Effector memory CD4-positive, alpha-beta T cell (primary cell): ENCODE data around the gene C1QTNF12.

ENCODE experiments used
- DNase-seq, 3 donors: peaks; one replicate each; pipeline ENCODE4 v3.0.0-alpha.2; 2020
- H3K27ac ChIP-seq: 2 replicates; pipeline ENCODE4 v1.7.0; 2013; ENCODE audit warnings: mild to moderate bottlenecking, low read length, moderate library complexity; ENCODE audit not compliant: insufficient read depth, poor library complexity, severe bottlenecking
- H3K27me3 ChIP-seq: replicated peaks from 2 replicates; pipeline ENCODE4 v1.7.0; 2013; ENCODE audit warnings: mild to moderate bottlenecking, low read length; ENCODE audit not compliant: insufficient read depth, control insufficient read depth, poor library complexity, severe bottlenecking
- H3K36me3 ChIP-seq: 2 replicates; pipeline ENCODE4 v1.7.0; 2013; ENCODE audit warnings: mild to moderate bottlenecking, low read length, moderate library complexity; ENCODE audit not compliant: control insufficient read depth, insufficient read depth
- H3K4me1 ChIP-seq: 2 replicates; pipeline ENCODE4 v1.7.0; 2013; ENCODE audit warnings: low read length, mild to moderate bottlenecking; ENCODE audit not compliant: control insufficient read depth, insufficient read depth, poor library complexity, severe bottlenecking
- H3K4me3 ChIP-seq: 2 replicates; pipeline ENCODE4 v1.7.0; 2013; ENCODE audit warnings: low read length, low read depth, mild to moderate bottlenecking; ENCODE audit not compliant: insufficient read depth, poor library complexity, severe bottlenecking
- H3K9me3 ChIP-seq: 2 replicates; pipeline ENCODE4 v1.7.0; 2013; ENCODE audit warnings: mild to moderate bottlenecking, low read length, moderate library complexity; ENCODE audit not compliant: control insufficient read depth

Gene C1QTNF12

DNA sequence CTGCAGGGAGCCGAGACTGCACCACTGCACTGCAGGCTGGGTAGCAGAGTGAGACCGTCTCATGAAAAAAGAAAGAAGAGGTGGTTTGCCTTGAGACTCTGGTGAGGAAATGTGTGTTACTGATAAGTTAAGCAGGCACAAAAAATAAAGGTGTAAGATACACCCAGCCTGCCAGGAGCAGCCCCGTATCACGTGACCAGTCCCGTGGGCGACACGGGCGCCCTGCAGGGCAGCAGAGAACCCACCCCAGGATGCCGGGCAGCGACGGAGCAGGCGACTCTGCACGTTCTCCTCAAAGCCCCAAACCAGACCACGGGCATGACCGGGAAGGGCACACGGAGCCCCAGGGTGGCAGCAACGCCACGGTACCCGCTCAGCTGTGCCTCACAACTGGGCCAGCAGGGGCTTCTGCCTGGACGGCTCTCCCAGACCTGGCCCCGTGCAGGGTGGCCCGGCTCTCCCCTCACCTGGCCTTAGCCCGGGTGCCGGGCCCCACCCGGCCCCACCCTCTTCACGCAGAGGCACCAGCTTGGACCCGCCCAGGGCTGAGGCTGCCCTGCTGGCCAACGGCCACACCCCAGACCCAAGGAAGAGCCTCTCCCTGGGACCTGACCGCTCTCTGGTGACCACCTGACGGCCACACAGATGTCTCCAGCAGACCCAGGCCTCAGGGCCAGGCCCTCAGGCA is 24.5 kb downstream of the C1QTNF12 start:
- Histone ChIP-seq H3K27me3 (no peaks in the 10 kb centered on the region), H3K36me3 (peaks cover 57% of the 10 kb centered on the region), H3K9me3 (no peaks in the 10 kb centered on the region), H3K4me3 (no peak overlapping the region), H3K27ac (no peak overlapping the region), H3K4me1 (peaks cover 28% of the 10 kb centered on the region)
- DNase-seq = no peak

DNA sequence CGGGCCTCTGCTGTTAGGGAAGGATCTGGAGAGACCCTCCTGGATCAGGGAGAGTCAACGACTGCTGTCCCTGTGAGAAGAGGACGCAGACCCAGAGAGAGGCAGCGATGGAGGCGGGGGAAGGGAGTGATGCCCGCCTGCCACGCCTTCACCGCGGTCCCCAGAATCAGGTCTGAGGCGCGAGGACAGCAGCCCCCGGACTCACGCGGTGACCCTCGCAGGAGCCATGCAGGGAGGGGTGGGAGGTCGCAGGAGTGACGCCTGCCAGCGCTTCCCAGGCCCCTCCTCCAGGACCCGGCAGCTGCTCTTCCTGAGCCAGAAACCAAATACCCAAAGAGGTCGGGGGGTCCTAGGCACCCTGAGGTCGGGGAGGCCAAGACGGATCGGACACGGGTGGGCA is 26.3 kb downstream of the C1QTNF12 start:
- Histone ChIP-seq H3K4me3 (no peak overlapping the region), H3K36me3 (peaks cover 41% of the 10 kb centered on the region), H3K27ac (peak overlapping the region; percentile 89), H3K9me3 (no peaks in the 10 kb centered on the region), H3K4me1 (peaks cover 45% of the 10 kb centered on the region), H3K27me3 (no peaks in the 10 kb centered on the region)
- DNase-seq = no peak

DNA sequence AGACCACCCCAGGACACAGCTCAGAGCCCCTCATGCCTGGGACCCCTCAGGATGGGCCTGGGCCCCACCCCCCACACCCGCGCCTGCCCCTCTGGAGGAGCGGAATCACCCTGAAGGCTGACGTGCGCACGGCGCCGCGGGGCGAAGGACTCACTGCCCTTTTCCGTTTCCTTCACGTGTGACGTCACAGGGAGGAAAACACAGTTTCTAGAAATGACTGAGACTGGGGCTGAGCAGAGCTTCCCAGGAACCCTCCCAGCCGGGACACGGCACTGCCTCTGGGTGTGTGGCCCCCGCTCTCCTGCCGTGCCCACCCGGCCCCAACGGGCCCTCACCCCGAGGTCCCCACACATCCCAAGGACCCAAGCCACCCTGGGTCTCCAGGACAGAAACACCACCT is 27.2 kb downstream of the C1QTNF12 start:
- no peaks in the 10 kb centered on the region for H3K9me3 ChIP-seq
- H3K4me1 ChIP-seq = peaks cover 53% of the 10 kb centered on the region
- H3K4me3 ChIP-seq = peak overlapping the region; percentile 18
- DNase-seq = peak; percentile 49 to 66 (median 55)
- H3K36me3 ChIP-seq = peaks cover 34% of the 10 kb centered on the region
- H3K27ac ChIP-seq = peak overlapping the region; percentile 89
- H3K27me3 ChIP-seq = no peaks in the 10 kb centered on the region

DNA sequence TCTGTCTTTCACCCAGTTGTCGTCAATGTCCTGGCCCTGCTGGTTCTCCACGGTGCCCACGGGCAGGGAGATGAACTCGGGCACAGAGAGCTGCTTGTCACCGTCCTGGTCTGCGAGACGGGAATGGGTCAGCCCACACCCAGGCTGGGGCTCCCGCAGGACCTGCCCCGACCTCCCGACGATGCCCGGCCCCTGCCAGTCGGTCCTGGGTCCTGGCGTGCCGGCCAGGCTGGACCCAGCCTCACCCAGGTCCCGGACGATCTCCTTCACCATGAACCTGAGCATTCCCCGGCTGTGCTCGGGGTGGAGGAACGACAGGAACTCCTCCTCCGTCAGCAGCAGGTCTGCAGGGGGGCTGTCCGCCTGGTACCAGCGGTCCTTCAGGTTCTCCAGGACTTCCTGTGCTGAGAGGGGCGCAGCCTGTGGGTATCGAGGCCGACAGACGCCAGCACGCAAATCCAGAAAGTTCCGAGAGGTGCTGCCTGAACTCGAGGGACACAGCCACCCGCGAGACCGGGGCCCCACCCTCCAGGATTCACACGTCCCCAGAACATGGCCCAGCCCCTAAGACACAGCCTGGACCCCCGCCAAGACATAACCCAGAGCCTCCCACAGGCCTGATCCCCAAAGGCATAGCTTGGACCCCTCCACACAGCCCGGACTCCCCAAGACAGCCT is 27.9 kb downstream of the C1QTNF12 start:
- peak overlapping the region; percentile 89 for H3K27ac ChIP-seq
- H3K4me1 ChIP-seq = peaks cover 60% of the 10 kb centered on the region
- peaks cover 34% of the 10 kb centered on the region for H3K36me3 ChIP-seq
- no peak overlapping the region for H3K4me3 ChIP-seq
- no peak for DNase-seq
- H3K9me3 ChIP-seq = no peaks in the 10 kb centered on the region
- H3K27me3 ChIP-seq = no peaks in the 10 kb centered on the region

DNA sequence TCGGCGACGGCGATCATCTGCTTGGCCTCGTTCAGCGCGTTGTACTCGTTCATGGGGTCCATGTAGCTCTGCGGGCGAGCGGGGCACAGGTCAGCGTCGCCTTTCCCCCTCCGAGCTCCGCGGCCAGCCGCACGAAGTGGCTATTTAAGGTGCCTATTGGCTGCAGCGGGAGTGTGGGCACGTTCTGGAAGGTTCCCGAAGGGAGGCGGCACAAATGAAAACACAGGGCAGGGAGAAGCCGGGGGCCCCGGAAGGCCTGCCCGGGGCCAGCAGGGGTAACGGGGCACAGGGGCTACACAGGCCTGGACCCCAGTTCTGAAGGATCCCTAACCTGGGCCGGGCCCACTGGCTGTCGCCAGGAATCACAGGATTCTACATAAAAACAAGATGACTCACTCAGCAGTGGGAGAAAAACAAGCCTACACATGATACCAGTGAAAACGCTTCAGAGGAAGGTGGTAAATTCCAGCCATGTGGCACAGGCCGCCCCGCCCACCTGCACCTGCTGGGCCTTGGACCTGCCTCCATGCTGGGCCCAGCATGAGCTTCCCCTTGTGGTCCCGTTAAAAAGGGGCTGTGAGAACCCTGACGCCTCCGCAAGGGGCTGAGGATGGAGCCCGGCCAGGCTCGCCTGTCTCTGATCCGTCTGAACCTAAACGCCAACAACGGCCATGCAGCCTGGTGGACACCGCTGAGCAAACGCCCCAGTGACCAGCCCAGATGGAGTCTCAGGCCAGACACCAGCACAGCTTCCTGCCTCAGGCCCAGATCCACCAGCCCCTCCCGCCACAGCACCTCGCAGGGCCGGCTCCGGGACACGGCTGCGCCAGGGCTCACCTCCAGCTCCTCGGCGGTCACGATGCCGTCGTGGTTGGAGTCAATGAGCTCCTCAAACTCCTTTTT is 28.6 kb downstream of the C1QTNF12 start:
- Histone ChIP-seq H3K27me3 (no peaks in the 10 kb centered on the region), H3K9me3 (no peaks in the 10 kb centered on the region), H3K36me3 (peaks cover 29% of the 10 kb centered on the region), H3K4me3 (no peak overlapping the region), H3K27ac (peak overlapping the region; percentile 89), H3K4me1 (peaks cover 68% of the 10 kb centered on the region)
- DNase-seq = peak in 1 of 3 donors; percentile 45

DNA sequence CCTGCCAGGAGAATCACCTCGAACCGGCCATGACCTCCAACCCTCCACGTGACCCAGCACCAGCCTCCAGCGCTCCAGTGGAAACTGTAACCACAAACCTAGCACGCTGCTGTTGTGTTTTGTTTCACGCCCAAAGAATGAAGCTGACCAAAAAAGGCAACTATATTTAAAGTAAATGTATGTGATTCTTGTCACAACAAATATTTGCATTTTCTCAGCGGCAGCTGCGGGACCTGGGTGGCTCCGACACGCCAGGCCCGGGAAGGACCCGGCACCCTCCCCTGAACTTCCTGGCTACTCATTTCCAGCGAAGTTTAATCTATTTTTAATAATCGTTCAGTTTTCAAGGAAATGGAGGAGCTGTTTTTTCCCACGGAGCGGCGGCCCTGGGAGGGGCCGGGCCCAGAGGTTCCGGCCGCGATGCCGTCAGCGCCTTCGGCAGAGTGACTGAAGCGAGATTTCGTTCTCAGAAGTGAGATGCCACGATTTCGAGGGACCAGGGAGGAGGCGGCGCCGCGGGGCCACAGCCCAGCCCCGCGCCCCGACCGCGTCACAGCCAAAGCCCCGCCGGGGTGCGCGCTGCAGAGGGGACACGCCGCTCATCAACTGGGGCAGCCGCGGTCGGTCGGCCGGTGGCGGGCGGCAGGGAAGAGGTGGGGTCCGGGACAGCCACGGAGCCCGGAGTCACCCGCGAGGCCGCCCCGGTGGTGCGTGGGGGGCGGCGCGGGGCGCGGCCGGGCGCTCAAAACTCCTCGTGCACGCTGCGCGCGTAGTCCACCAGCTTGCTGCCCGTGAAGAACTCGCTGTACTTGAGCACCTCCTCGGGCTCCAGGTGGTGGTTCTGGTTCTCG is 29.5 kb downstream of the C1QTNF12 start:
- DNase-seq = peak; percentile 67 to 72 (median 70)
- Histone ChIP-seq H3K4me3 (peak overlapping the region; percentile 7), H3K27ac (peak overlapping the region; percentile 89), H3K27me3 (no peaks in the 10 kb centered on the region), H3K36me3 (peaks cover 20% of the 10 kb centered on the region), H3K4me1 (peaks cover 75% of the 10 kb centered on the region), H3K9me3 (no peaks in the 10 kb centered on the region)

DNA sequence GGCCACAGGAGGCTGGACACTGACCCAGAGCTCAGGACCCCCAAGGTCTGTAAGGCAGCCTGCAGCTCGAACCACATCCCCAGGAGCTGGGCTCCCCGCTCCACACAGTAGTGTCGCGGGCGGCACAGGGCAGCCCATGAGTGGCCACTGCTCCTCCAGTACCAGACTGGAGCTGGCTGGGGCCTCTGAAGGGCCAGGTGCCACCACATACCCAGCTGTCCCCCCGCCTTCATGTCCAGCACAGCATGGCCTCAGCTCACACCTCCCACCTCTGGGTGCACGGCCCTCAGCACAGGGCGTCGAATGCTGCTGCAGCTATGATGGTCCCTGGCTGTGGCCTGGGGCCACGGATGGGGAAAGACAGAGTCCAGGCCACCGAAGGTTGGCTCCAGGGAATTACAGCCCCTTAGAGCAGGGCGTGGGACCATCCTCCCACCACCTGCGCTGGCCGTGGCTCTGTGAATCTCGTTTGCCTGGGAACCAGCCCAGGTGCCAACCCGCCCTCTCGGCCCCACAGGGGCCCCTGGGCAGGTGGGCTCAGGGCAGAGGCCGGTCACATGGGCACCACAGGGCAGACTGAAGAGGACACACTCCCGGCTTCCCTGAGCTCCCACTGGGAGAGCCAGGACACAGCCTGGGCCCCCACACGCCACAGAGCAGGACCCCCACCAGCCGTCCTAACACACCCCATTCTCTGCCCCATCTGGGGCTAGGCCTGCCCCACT is 30.5 kb downstream of the C1QTNF12 start:
- Histone ChIP-seq H3K27ac (peak overlapping the region; percentile 89), H3K4me3 (peak overlapping the region; percentile 7), H3K27me3 (no peaks in the 10 kb centered on the region), H3K9me3 (no peaks in the 10 kb centered on the region), H3K4me1 (peaks cover 81% of the 10 kb centered on the region), H3K36me3 (peaks cover 11% of the 10 kb centered on the region)
- DNase-seq = no peak

DNA sequence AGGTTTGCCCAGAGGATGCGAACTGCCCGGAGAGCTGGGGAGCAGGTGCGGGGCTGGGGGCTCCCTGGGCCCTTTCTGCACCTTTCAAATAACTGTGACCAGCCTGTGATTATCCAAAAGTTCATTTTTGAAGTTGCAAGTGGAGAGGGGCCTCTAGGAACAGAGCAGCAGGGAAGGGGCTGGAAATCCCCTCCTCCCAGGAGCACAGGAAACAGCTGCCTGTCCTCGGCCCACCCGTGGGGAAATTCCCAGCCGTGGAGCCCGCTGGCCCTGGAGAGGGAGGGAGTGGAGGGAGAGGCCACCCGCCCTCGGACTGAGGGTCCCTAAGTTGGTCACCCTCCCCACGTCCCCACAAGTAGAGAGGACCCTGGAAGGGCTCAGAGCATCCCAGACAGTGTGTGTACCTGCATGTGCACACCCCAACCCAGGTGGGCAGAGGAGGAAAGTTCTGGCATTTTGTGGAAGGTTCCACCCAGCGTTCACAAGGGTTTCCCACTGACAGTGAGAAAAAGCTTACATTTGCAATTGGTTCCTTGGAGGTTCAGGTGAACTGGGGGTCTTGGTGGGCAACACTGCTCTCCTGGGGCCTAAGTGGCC is 31.3 kb downstream of the C1QTNF12 start:
- DNase-seq = peak in 2 of 3 donors; percentile 31 to 59
- peak overlapping the region; percentile 74 for H3K4me3 ChIP-seq
- H3K27ac ChIP-seq = peak overlapping the region; percentile 89
- H3K4me1 ChIP-seq = peaks cover 82% of the 10 kb centered on the region
- no peaks in the 10 kb centered on the region for H3K27me3 ChIP-seq
- H3K9me3 ChIP-seq = no peaks in the 10 kb centered on the region
- peaks cover 5% of the 10 kb centered on the region for H3K36me3 ChIP-seq
